Measurements from ENCODE around the gene PARP8. TPM values are rescaled to one million over a fixed set of nuclear protein-coding genes. Genes with fewer than 3 reads are reported as not detected.
A peak's percentile ranks its signal among the peaks of the same experiment; 100 is the strongest.

The PARP8 gene
- total RNA-seq, 3 donors from 2014 or later (not counting 1 experiment from before 2014, with no cell fraction given): 359 to 395 (median 372) TPM

GRCh38 chr5:50702615-50703366, 36.4 kb downstream of the PARP8 start:
- Histone ChIP-seq H3K4me1 (ENCODE audit: control insufficient read depth, insufficient read depth, low read length) (peaks cover 6% of the 10 kb centered on the region), H3K27ac (ENCODE audit: low read length) (peak overlapping the region; percentile 56), H3K27me3 (ENCODE audit: control insufficient read depth, insufficient read depth, low read length) (no peaks in the 10 kb centered on the region), H3K9me3 (ENCODE audit: control insufficient read depth, insufficient read depth, low read length) (peaks cover 4% of the 10 kb centered on the region), H3K4me3 (ENCODE audit: low read length) (no peak overlapping the region), H3K36me3 (ENCODE audit: control insufficient read depth, insufficient read depth, low read length) (peaks cover 6% of the 10 kb centered on the region)
- Mint-ChIP-seq H3K27me3 (ENCODE audit: low read depth in 2 of 2) (no peaks in the 10 kb centered on the region), H3K4me1 (peaks cover 71 to 87% of the 10 kb centered on the region in 2 donors), H3K27ac (peak overlapping the region; percentile 87 to 90), H3K9me3 (no peaks in the 10 kb centered on the region), H3K4me3 (peak overlapping the region; percentile 85), H3K36me3 (no peaks in the 10 kb centered on the region)
- WGBS (ENCODE audit: insufficient coverage): 66% methylated on average over 9 of the region's 9 CpGs
- TF ChIP-seq CTCF (IDR thresholded peaks at IDR 0.05): no peak
- intact Hi-C loops (cut with micrococcal nuclease): no loop called here
- ATAC-seq (peak; percentile 68 to 70 (median 69)), DNase-seq (peak in 1 of 2 donors; percentile 34)

- no peak overlapping the region for H3K4me3 Mint-ChIP-seq
- H3K36me3 Mint-ChIP-seq: no peaks in the 10 kb centered on the region
These were observed 36.9 kb downstream of the PARP8 start for GRCh38 chr5:50703367-50703666.

GRCh38 chr5:50704730-50705129, 38.3 kb downstream of the PARP8 start:
- no peak for DNase-seq
- H3K27me3 Mint-ChIP-seq (ENCODE audit: low read depth in 2 of 2): no peaks in the 10 kb centered on the region
- intact Hi-C loops (cut with micrococcal nuclease): no loop called here
- ATAC-seq: no peak
- WGBS (ENCODE audit: insufficient coverage): 89% methylated on average over 3 of the region's 3 CpGs
- TF ChIP-seq CTCF (IDR thresholded peaks at IDR 0.05): no peak
- no peak overlapping the region for H3K27ac ChIP-seq (ENCODE audit: low read length)
- H3K4me3 ChIP-seq (ENCODE audit: low read length): no peak overlapping the region
- peak overlapping the region; percentile 3 for H3K4me3 Mint-ChIP-seq
- H3K27ac Mint-ChIP-seq: peak overlapping the region; percentile 87 to 90
- no peaks in the 10 kb centered on the region for H3K27me3 ChIP-seq (ENCODE audit: control insufficient read depth, insufficient read depth, low read length)
- no peaks in the 10 kb centered on the region for H3K36me3 Mint-ChIP-seq
- H3K9me3 Mint-ChIP-seq: no peaks in the 10 kb centered on the region
- peaks cover 71 to 86% of the 10 kb centered on the region in 2 donors for H3K4me1 Mint-ChIP-seq
- peaks cover 4% of the 10 kb centered on the region for H3K9me3 ChIP-seq (ENCODE audit: control insufficient read depth, insufficient read depth, low read length)
- H3K36me3 ChIP-seq (ENCODE audit: control insufficient read depth, insufficient read depth, low read length): no peaks in the 10 kb centered on the region
- peaks cover 10% of the 10 kb centered on the region for H3K4me1 ChIP-seq (ENCODE audit: control insufficient read depth, insufficient read depth, low read length)

More at GRCh38 chr5:50703367-50703666, 36.9 kb downstream of the PARP8 start:
- Mint-ChIP-seq H3K4me1 (peaks cover 71 to 87% of the 10 kb centered on the region in 2 donors), H3K27me3 (ENCODE audit: low read depth in 2 of 2) (no peaks in the 10 kb centered on the region), H3K9me3 (no peaks in the 10 kb centered on the region), H3K27ac (peak overlapping the region; percentile 87 to 90)
- Histone ChIP-seq H3K27me3 (ENCODE audit: control insufficient read depth, insufficient read depth, low read length) (no peaks in the 10 kb centered on the region), H3K9me3 (ENCODE audit: control insufficient read depth, insufficient read depth, low read length) (peaks cover 4% of the 10 kb centered on the region), H3K36me3 (ENCODE audit: control insufficient read depth, insufficient read depth, low read length) (peaks cover 4% of the 10 kb centered on the region), H3K4me1 (ENCODE audit: control insufficient read depth, insufficient read depth, low read length) (peaks cover 6% of the 10 kb centered on the region), H3K27ac (ENCODE audit: low read length) (no peak overlapping the region), H3K4me3 (ENCODE audit: low read length) (no peak overlapping the region)
- no peak for TF ChIP-seq CTCF (IDR thresholded peaks at IDR 0.05)
- ATAC-seq (no peak), DNase-seq (no peak)
- 81% methylated on average over 1 of the region's 1 CpG for WGBS (ENCODE audit: insufficient coverage)
- intact Hi-C loops (cut with micrococcal nuclease): no loop called here

GRCh38 chr5:50709471-50709870, 43.0 kb downstream of the PARP8 start:
- Histone ChIP-seq H3K4me1 (ENCODE audit: control insufficient read depth, insufficient read depth, low read length) (peaks cover 25% of the 10 kb centered on the region), H3K36me3 (ENCODE audit: control insufficient read depth, insufficient read depth, low read length) (no peaks in the 10 kb centered on the region), H3K9me3 (ENCODE audit: control insufficient read depth, insufficient read depth, low read length) (no peaks in the 10 kb centered on the region), H3K27ac (ENCODE audit: low read length) (no peak overlapping the region), H3K27me3 (ENCODE audit: control insufficient read depth, insufficient read depth, low read length) (no peaks in the 10 kb centered on the region), H3K4me3 (ENCODE audit: low read length) (no peak overlapping the region)
- H3K4me1 Mint-ChIP-seq: peaks cover 66 to 80% of the 10 kb centered on the region in 2 donors
- H3K4me3 Mint-ChIP-seq: peak overlapping the region; percentile 65
- no peaks in the 10 kb centered on the region for H3K36me3 Mint-ChIP-seq
- H3K27me3 Mint-ChIP-seq (ENCODE audit: low read depth in 2 of 2): no peaks in the 10 kb centered on the region
- ATAC-seq: no peak
- H3K27ac Mint-ChIP-seq: peak overlapping the region; percentile 90 to 91
- no peak for DNase-seq
- no peak for TF ChIP-seq CTCF (IDR thresholded peaks at IDR 0.05)
- intact Hi-C loops (cut with micrococcal nuclease): no loop called here
- 89% methylated on average over 1 of the region's 1 CpG for WGBS (ENCODE audit: insufficient coverage)
- no peaks in the 10 kb centered on the region for H3K9me3 Mint-ChIP-seq

Data from natural killer cell (primary cell).